GM10847 (cell line): ENCODE measurements around the gene CNN1.

Experiments
- POLR2A ChIP-seq: IDR thresholded peaks from 2 replicates; pipeline ENCODE4 v1.6.1; 2011; ENCODE audit not compliant: insufficient read length; ENCODE audit errors: extremely low read depth

Gene CNN1

GRCh38 chr19:11578258-11579142 is 39.8 kb downstream of the CNN1 start:
- peak; percentile 33 for TF ChIP-seq POLR2A

DNA sequence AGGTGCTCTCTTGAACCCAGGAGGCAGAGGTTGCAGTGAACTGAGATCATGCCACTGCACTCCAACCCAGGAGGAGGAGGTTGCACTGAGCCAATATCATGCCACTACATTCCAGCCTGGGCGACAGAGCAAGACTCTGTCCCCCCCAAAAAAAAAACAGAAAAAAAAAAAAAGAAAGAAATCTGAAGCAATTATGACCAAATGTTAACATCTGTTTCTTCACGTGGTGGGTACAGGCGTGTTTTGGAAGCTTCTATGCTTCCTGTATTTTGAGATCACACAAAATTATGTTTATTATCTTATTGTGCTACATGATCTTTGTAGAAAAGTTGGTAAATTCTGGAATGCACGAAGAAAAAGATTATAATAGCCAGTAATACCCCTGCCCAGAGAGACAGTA is 41.5 kb downstream of the CNN1 start:
- no peak for TF ChIP-seq POLR2A

DNA sequence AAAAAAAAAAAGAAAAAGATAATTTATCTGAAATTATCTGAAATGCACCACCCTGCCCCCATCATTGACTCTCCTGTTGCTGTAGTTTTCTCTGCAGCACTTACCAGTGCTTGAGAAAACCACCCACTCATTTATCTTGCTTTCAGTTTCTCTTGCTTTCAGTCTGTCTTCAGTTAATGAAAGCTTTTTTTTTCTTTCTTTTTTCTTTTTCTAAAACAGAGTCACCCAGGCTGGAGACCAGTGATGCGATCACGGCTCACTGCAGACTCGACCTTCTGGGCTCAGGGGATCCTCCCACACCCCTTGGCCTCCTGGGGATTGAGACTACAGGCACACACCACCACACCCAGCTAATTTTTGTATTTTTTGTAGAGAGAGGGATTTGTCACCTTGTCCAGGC is 43.1 kb downstream of the CNN1 start:
- no peak for TF ChIP-seq POLR2A

- no peak for TF ChIP-seq POLR2A
These were observed 47.7 kb downstream of the CNN1 start for GRCh38 chr19:11586331-11586730.

DNA sequence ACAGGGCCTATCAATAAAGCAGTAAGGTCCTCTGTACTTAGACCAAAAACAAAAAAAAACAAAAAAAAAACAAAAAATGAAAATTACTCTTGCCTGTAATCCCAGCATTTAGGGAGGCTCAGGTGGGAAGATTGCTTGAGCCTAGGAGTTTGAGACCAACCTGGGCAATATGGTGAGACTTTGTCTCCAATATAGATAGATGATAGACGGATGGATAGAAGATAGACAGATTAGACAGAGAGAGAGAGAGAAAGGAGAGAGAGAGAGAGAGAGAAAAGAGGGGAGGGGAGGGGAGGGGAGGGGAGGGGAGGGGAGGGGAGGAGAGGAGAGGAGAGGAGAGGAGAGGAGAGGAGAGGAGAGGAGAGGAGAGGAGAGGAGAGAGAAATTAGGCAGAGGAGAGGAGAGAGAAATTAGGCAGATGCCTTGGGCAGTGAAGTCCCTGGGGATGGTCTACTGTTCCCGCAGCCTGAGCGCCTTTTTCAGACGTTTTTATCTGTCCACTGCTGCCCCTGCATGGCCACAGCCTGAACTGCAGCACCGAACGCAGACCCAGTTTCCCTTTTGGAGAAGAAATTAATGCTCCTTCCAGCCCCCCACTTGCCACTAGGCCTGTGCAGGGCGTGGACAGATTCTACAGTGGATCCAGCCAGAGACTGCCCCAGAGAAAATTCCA is 48.8 kb downstream of the CNN1 start:
- TF ChIP-seq POLR2A: no peak

- no peak for TF ChIP-seq POLR2A
These were observed 49.5 kb downstream of the CNN1 start for GRCh38 chr19:11587975-11588631.

DNA sequence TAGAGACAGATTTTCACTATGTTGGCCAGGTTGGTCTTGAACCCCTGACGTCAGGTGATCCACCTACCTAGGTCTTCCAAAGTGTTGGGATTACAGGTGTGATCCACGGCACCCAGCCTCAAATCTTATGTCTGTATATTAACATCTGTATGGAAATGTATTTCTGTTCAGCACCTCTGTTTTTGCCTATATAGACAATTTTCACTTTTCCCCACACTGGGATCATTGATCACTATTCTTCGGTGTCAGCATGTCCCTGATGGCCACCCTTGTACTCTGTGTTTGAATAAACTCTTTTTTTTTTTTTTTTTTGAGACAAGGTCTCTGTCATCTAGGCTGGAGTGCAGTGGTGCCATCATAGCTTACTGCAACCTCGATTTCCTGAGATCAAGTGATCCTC is 55.4 kb downstream of the CNN1 start:
- TF ChIP-seq POLR2A: no peak

- TF ChIP-seq POLR2A: no peak
These were observed 57.5 kb downstream of the CNN1 start for GRCh38 chr19:11596156-11596555.

GRCh38 chr19:11597202-11598102 is 58.8 kb downstream of the CNN1 start, which contains the start of gene ZNF627:
Gene ZNF627, plus strand, starts transcription at chr19:11597483. Its CDS starts 145 bp downstream, at chr19:11597628.
- TF ChIP-seq POLR2A: peak; percentile 92

GRCh38 chr19:11598103-11598483 is 59.4 kb downstream of the CNN1 start:
- no peak for TF ChIP-seq POLR2A

- no peak for TF ChIP-seq POLR2A
These were observed 60.1 kb downstream of the CNN1 start for GRCh38 chr19:11598746-11599145.
